Adrenal gland (tissue), 5 donors: ENCODE data around the gene WWOX.

ENCODE experiments used
- POLR2A ChIP-seq, 2 donors: fragments of 450-650 bp; IDR thresholded peaks; one replicate each; pipeline ENCODE4 v1.6.1; 2017; ENCODE audit warnings: antibody characterized with exemption in 2 of 2, mild to moderate bottlenecking in 2 of 2, moderate library complexity in 1 of 2
- TF ChIP-seq, protein P1 (sequence below), 6 experiments: fragments of 450-650 bp in 4 of 6; fragments of 200-600 bp in 2 of 6; sonication (generic) in 1 of 6; IDR thresholded peaks; 1 replicate in 5 of 6; 2 replicates in 1 of 6; pipeline versions ENCODE4 v1.5.1 to v1.8.0; 2016 to 2021; ENCODE audit warnings: antibody characterized with exemption in 6 of 6, mild to moderate bottlenecking in 2 of 6, moderate library complexity in 1 of 6
- donor health status: DM: no; HTN: no; CAD: no.

- TF ChIP-seq POLR2A (IDR thresholded peaks at IDR 0.05) = no peak
- TF ChIP-seq, protein P1, sequence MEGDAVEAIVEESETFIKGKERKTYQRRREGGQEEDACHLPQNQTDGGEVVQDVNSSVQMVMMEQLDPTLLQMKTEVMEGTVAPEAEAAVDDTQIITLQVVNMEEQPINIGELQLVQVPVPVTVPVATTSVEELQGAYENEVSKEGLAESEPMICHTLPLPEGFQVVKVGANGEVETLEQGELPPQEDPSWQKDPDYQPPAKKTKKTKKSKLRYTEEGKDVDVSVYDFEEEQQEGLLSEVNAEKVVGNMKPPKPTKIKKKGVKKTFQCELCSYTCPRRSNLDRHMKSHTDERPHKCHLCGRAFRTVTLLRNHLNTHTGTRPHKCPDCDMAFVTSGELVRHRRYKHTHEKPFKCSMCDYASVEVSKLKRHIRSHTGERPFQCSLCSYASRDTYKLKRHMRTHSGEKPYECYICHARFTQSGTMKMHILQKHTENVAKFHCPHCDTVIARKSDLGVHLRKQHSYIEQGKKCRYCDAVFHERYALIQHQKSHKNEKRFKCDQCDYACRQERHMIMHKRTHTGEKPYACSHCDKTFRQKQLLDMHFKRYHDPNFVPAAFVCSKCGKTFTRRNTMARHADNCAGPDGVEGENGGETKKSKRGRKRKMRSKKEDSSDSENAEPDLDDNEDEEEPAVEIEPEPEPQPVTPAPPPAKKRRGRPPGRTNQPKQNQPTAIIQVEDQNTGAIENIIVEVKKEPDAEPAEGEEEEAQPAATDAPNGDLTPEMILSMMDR (IDR thresholded peaks at IDR 0.05) = no peak
Observed at GRCh38 chr16:78469787-78470186, 370.3 kb downstream of the WWOX start.
